ENCODE measurements around the gene PHYKPL.

PHYKPL gene

DNA sequence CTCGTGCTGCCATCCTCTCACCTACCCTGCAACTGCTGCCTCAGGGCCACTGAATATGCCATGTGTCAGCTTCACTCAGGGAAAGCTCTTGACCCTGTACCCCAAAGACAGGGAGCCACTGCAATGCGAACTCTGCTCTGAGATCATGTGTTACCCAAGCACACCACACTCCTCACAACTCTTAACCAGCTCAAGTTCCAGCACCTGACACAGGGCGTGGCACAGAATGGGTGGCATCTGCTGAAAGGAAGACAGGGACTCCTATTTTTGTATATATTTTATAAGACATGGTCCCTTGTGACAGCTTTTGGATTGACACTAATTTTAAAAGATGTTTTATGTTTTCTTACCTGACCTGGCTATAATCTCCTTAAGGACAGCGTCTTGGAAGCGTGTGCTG is 10.7 kb downstream of the PHYKPL start:
- no peak for DNase-seq

DNA sequence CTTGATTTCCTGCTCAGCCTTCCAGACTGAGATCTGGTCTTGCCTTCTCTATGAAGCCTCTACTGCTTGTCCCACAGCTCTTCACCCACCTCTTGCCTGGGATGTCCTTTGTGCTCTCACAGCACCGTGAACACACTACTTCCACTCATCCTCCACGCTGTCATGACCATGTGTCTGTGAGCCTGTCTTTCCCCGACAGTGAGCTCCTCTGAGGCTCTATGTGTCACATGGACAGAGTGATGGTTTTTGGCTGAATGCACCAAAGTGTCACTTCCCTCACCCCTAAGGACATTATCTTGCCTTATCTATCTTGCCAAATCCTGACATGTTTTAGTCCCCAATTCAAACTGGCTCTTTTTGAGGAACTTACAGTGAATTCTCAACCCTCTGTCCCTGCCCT is 11.3 kb downstream of the PHYKPL start:
- DNase-seq, result no peak

DNA sequence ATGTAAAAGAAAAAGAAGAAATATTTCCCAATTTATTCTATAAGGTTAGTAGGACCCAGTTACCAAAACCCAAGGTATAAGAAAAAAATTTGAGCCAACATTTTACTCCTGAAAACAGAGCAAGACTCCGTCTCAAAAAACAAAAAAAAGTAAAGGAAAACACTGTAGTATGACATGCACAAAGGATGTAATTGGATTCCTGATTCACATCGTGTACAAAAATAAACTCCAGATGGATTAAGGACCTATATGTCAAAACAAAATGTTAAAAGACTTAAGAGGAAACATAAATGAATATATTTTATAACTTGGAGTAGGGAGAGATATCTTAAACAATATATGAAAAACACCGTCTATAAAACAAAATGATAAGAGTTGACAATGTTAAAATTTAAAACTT is 13.8 kb downstream of the PHYKPL start:
- DNase-seq, result no peak

DNA sequence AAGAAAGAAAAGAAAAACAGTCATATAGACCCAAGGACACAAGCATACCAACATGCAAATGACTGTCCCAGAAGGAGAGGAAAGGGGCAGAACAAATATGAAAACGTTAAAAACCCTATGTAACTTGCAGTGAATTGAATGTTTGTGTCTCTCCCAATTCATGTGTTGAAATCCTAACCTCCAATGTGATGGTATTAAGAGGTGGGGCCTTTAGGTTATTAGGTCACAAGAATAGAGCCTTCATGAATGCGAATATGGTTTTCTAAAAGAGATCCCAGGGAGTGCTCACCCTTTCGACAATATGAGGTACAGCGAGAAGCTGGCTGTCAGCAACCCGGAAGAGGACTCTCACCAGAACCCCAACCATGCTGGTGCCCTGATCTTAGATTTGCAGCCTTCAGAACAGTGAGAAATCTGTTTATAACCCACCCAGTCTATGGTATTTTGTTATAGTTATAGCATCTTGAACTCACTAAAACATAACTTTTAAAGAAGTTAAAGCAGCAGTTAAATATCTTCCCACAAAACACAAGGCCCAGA is 14.3 kb downstream of the PHYKPL start:
- no peak for DNase-seq

DNA sequence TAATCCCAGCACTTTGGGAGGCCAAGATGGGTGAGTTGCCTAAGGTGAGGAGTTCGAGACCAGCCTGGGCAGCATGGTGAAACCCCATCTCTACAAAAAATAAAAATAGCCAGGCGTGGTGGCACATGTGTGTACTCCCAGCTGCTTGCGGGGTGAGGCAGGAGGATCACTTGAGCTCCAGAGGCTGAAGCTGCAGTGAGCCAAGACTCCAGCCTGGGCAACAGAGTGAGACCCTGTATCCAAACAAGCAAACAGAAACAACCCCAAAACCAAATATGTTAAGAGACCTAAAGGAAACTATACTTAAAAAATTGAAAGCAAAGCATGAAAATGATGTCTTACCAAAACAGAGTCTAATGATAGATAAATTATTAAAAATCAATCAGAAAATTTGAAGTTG is 15.8 kb downstream of the PHYKPL start:
- DNase-seq, result no peak

DNA sequence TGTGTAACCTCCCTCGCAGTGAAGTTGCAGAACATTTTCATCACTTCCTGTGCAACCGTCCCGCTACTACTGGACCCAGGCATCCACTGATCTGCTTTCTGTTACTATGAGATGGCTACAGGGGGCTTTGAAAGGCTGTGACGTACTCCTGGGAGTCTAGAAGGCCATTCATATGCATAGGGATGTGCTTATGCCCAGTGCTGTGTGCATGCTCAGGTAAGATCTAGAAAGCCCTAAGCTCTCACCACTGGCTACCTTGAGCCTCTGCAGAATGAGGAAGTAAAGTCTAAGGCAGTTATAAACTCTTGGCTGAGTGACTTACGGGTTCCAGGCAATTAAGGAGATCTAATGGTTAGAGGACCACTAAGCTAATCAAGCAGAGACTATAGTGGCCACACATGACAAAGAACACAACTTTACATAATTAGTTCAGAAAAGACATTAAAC is 16.5 kb downstream of the PHYKPL start:
- DNase-seq, result no peak

DNA sequence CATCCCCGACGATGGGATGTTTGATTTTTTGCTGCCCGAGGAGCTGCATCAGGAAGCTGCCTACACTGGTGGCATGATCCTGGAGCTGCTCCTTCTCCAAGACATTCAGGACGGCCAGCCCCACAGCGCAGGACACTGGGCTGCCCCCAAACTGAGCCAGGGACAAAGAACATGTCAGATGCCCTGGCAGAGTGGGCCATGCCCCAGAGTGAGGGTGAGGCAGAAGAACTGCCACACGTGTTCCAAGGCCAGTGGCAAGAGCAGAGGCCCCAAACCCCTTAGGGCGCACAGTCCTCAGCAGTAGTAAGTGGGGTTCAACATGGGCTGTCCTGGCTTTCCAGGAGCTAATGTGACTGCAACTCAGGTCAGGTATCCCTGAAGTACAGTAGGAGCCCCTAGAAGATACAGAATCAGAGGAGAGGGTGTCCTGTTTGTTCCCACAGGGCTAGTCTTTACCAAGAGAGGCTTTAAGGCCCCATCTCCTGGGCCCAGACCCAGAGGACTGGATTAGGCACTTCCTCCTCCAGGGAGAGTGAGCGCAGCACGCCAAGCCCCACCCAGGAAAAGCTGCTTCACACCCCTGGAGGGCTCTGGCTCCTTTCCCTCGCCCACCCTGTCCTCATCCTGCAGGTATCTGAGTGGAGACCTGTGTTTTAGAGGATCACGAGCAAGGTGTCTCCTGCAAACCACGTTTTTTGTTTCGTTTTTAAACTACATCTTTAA is 17.2 kb downstream of the PHYKPL start:
- no peak for DNase-seq

DNA sequence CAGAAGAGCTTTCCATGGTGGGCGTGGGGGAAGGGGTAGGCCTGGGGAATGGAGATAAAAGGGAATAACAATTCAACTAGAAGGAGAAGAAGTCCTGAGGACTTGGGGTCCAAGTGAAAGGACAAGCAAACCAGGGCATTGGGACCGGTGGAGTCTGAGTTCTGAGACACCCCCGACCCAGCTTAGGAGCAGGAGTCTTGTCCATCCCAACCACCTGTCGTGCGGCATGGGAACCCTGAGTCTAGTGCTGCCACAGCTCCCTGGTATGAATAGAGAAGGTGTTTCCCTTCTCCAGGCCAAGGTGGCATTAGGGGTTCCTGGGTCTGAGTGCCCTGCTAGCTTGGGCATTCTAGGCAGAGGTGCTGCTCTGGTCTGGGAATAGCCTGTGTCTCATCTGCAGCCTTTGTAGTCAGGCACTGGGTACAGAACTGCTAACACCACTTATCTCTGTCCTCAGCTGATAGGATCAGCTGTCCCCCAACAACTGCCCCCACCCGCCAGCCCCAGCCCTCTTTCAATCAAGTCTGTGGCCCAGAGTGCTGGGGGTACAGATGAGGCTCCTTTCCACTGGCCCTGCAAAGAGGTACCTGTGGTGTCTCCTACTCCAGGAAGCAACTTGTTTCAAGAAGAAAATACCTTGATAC is 18.3 kb downstream of the PHYKPL start:
- DNase-seq, result no peak

DNA sequence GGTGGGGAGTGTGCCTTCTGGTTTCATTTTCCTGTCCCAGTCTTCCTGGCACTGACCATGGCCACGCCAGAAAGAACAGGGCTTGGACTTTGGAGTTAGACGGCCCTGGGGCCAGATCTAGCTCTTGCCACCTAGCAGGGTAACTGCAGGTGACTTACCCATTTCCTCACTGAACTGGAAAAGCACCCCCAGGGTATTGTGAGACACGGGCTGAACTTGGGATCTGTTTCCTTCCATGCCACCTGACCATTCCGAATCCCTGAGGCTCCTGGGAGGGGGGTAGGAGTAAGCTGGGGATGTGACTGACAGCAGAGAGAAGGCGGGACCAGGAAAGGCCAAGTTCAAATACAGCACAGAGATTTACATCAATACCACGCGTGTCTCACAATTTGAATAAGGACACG is 18.9 kb downstream of the PHYKPL start:
- no peak for DNase-seq

DNA sequence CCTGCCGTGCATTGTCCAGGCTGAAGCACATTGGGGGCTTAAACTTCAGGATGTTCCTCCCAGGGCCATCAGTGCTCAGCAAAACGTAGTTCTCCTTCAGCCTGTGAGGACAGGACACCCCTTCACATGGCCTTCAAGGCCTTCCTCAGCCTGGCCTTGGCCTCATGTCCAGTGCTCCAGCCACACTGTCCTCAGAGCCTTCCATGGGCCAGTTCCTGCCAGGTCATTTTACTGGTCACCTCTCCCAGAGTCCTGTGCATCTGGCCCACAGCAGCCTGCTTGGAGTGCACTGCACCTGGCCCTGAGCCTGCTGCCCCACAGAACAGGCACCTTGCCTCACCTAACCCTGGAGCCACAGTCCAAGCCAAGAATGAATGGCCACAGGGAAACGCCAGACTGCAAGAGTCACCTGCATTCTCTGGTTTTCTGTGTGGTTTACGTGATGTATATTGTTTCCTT is 19.6 kb downstream of the PHYKPL start:
- DNase-seq, result no peak

DNA sequence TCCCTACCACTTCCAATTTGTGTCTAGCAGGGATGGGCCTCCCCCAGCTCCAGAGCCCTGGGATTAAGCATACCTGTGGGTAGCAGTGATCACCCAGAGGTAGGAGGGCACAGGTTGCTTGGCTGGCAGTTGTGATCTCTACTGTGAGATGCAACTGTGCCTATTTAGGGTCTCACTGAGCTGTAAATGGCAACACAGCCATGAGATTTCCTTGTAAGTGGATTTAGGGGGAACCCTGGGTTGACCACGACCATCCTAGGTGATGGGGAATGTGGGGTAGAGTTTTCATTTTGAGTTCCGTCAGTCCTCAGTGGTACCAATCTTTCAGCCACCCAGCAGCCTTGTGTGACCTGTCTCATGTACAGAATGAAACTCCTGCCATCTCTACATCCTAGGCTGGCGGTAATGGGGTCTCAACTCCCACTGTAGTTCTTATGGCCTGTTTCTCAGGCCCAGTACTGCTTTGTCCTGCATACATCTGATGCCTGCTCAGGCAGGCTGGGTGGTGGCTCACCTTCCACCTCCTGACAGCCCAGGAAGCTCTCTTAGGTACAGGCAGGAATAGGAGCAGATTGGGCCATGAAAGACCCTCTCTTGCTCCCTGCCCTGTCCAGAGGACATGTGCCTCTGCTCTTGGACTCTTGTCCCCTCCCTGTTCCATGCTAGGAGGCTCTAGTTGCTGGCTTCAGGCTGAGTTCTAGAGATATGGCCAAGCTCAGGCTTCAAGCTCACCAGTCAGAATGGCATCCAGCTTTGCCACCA is 20.2 kb downstream of the PHYKPL start:
- no peak for DNase-seq

DNA sequence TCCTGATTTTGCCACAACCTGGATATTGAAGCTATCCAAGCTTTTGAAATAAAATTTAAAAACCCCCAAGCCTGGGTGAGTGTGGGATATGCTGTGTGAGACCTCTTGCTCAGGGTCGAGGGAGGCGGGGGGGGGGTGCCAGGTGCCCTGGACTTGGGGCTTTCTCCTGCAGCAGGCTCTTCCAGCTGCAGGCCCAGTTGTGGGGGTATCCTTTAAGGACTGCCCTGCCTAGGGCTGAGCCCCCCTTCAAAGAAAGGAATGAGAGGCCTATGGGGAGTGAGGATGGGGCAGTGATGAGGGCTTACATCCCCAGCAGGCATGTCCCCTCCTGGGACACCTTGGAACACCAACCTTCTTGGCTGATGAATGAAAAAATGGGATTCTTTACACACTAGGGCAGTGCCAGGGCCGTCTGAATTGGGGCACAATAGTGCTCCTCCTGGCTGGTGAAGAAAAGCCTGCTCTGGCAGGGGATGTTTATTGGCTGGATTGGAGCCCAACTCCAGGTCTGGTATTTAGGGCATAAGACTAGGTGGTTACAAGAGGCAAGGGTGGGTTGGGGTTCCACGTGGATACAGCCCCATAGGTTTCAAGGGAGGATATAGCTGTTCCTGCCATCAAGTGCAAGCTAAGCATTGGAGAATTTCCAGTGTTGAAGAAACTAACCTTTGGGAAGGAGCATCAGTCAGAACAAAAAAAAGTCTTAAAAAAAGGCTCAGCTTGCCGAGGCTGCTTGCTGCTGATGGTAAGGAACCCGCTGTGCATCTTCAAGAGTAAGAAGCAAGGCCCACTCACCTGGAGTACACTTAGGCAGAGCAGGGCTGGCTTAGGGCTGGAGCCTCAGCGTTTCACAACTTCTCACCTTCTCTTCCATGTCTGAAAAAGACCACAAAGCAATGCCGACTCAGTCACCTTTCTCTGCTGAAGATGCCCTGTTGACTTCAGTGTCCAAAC is 21.2 kb downstream of the PHYKPL start:
- no peak for DNase-seq

DNA sequence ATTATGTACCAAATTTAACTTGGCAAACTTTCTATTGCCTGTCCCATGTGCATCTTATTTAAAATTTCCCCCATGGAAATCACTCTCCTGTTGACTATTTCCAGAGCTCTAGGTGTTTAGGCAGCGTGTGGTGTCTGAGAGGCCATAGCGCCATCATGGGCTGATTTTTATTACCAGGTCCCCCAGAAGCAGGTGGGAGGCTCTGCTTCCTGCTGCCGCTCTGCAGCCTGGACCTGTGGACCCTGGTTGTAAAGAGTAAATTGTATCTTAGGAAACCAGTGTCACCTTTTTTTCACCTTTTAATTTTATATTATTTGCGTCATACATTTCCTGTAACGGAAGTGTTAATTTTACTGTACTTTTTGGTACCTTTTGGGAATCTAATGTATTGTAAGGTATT is 21.9 kb downstream of the PHYKPL start:
- DNase-seq, result no peak

DNA sequence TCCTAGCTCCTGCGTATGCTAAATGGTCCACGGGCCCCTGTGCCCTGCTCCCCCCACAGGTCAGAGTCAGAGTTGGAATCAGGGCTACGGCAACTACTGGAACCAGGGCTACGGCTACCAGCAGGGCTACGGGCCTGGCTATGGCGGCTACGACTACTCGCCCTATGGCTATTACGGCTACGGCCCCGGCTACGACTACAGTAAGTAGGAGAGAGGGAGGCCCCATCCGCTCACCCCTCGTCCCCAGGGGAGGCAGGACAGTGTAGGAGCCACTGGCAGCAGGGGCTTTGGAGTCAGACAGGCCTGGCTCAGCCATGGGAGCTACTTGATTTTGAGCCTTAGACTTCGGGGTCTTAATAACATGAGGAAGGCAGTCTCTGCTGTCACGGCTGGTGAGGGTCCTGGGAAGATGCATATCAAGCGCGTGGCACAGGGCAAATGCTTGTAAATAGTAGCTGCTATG is 22.5 kb downstream of the PHYKPL start:
- DNase-seq, result no peak

DNA sequence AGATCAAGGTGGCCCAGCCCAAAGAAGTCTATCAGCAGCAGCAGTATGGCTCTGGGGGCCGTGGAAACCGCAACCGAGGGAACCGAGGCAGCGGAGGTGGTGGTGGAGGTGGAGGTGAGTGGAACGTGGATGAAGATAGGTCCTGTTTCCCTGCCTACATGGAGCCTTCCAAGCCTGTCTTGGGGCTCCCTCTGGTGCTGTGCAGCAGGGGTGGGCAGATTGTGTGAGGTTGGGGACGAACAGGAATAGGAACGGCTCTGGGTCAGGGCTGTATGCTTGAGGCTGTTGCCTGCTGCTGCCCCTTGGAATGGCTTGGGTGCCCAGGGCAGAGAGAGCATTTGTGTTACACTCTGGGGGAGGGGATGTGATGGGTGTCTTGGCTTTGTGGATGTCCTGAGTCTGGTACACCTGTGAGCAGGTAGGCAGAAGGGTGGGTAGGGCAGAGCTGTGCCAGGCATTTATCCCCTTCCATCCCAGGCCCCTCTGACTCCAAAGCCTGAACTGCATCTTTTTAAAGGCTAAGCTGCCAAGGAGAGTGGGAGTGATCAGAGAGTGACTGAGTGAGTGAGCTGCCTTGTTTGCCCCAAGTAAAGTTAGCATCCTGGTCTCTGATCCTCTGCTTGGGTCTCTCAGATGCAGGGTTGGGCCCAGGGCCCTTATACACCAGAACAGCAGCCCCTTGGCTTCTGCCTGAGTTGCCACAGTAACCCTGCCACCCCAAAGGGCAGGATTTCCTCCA is 23.1 kb downstream of the PHYKPL start:
- no peak for DNase-seq

DNA sequence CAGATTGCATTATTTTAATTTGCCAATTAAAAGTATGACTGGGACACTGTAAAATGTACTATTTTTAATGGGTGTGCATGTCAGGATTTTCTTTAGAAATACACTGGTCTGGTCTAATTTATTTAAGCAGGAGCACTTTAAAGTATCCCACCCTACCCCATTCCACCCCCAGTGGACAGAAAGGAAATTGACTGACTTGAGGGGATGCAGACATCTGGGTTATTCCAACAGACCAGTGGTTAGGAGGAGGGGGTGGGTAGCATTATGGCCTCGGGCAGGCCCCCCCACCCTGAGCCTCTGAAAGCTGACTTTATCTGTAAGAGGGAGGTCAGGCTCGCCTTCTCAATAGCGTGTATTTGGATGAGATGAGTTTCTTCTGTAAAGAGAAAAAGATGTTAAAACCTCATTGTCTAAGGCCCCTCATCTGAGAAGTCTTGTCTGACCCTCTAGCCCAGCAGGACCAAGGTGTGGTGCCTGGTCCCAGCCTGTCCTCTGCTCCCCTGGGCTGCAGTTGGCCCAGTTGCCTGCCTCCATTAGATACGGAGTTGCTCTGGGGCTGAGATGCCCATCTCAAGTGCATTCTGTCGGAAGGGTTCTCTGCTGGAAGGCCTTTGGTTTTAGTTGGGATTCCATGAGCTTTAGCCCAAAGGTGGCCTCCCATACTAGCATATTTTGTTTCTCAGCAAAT is 23.9 kb downstream of the PHYKPL start:
- no peak for DNase-seq

DNA sequence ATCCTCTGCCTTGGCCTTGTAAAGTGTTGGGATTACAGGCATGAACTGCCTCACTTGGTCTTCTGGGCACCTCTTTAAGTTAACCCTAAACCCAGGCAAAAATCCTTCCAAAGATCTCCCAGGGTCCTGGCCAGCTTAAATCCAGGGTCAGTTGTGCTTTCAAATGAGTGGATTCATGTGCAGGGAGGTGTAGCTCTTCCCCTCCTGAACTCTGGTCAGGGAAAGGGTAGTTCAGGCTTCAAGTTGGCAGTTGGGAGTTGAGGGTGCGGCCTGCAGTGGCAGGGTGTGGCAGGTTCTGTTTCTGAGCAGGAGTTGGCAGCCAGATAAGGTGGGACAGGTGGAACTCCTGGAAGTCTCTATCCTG is 24.7 kb downstream of the PHYKPL start:
- no peak for DNase-seq

DNA sequence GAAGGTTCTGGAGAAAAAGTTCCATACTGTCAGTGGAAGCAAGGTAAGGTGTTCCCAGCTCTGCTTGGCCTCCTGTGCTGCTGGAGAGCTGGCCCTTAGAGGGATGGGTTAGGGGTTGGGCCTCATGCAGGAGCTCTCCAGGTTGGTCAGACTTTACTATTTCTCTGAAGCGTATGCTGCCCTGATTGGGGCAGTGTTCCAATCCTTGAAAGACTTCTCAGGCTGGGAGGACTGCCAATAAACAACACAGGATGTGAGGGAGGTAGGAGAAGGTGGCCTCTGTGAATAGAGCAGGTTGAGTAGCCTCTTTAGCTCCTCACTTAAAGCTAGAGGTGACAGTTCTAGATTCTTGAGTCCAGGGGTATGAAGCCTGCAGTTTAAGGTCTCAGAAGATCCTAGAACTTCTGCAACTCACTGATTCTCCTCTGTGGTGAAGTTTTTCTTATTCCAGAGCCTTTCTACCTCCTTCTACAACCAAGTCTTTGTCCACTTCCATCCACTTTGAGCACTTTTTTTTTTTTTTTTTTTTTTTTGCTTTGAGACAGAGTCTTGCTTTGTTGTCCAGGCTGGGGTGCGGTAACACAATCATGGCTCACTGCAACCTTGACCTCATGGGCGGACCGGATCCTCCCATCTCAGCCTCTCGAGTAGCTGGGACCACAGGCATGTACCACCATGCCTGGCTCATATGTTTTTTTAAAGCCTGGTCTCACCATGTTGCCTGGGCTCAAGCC is 25.3 kb downstream of the PHYKPL start:
- no peak for DNase-seq

DNA sequence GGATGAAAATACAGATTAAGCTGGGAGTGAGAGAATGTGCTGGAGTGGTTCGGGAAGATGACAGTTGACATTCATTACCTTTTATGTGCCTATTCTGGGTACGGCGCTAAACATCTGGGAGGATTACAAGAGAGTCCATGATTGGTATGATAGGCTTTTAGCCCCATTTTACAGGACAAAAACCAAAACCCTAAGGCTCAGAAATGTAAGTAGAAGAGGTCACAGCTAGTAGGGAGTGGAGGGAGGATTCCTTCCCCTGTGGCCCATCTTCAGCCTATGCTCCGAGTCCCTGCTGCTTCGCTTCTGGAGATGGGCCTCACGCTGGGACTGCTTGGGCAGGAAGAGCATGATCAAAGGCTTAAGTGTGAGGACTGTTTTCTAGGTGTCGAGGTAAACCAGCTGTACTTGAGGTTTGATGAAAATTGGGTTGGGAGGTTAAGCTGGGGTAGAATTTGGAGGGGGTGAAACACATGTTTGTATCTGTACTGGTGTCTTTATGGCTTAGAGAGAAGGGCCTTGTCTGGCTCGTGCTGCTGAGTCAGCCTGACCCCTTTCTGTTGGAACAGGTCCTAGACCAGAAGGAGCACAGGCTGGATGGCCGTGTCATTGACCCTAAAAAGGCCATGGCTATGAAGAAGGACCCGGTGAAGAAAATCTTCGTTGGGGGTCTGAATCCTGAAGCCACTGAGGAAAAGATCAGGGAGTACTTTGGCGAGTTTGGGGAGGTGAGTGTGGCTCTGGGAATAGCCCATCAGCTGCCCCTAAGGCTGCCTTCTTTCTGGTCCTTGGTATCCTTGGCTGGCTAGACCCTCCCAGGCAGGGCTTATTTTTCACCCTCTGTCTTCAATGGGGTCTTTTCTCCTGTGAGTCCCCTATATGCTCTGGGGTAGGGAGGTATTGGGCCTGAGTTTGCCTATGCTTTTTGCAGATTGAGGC is 26.2 kb downstream of the PHYKPL start:
- no peak for DNase-seq
